HCT116 (cell line): ENCODE results near the gene ZNF519.

ENCODE experiments used
- CTCF ChIP-seq, 3 experiments: fragments of 200-600 bp in 1 of 3; sonication (generic) in 1 of 3; IDR thresholded peaks in 2 of 3; conservative IDR thresholded peaks in 1 of 3; 2 replicates each; pipeline ENCODE4 v1.5.1; 2012 to 2017; ENCODE audit warnings: low read depth in 2 of 3, low read length in 2 of 3, antibody characterized with exemption in 1 of 3, borderline replicate concordance in 1 of 3, control low read depth in 1 of 3, mild to moderate bottlenecking in 1 of 3, mixed read lengths in 1 of 3, mixed run types in 1 of 3, moderate library complexity in 1 of 3; ENCODE audit not compliant: insufficient read depth in 1 of 3
- EZH2 ChIP-seq: fragments of 200-600 bp; sonication (generic); IDR thresholded peaks from 2 replicates; pipeline ENCODE4 v1.6.1; 2017; ENCODE audit warnings: antibody characterized with exemption, mixed run types
- EZH2phosphoT487 ChIP-seq: fragments of 200-600 bp; IDR thresholded peaks from 2 replicates; pipeline ENCODE4 v1.6.1; 2018; ENCODE audit warnings: antibody characterized with exemption, borderline replicate concordance
- MAX ChIP-seq: IDR thresholded peaks from 2 replicates; pipeline ENCODE4 v1.6.1; 2012
- POLR2A ChIP-seq: IDR thresholded peaks from 2 replicates; pipeline ENCODE4 v1.7.0; 2011; ENCODE audit warnings: borderline replicate concordance; ENCODE audit not compliant: insufficient read depth, insufficient read length; ENCODE audit errors: extremely low read depth
- POLR2AphosphoS5 ChIP-seq: IDR thresholded peaks from 2 replicates; pipeline ENCODE4 v1.6.1; 2011; ENCODE audit warnings: mild to moderate bottlenecking, low read depth, low read length, moderate library complexity
- RAD21 ChIP-seq: IDR thresholded peaks from 2 replicates; pipeline ENCODE4 v1.6.1; 2012; ENCODE audit warnings: low read depth, mild to moderate bottlenecking
- REST ChIP-seq: IDR thresholded peaks from 2 replicates; pipeline ENCODE4 v1.6.1; 2012; ENCODE audit warnings: low read depth
- YY1 ChIP-seq: IDR thresholded peaks from 2 replicates; pipeline ENCODE4 v1.6.1; 2011; ENCODE audit warnings: low read length, low read depth, moderate library complexity, mild to moderate bottlenecking; ENCODE audit not compliant: insufficient replicate concordance; ENCODE audit errors: extremely low read depth

GRCh38 chr18:14122097-14122496 lies 10.1 kb downstream of the ZNF519 start:
- no peak for TF ChIP-seq REST
- TF ChIP-seq CTCF (IDR thresholded peaks at IDR 0.05 in 2 of 3, conservative IDR thresholded peaks at IDR 0.05 in 1 of 3; ENCODE audit: borderline replicate concordance in 1 of 3, insufficient read depth in 1 of 3, low read depth in 2 of 3, low read length in 2 of 3) = no peak
- no peak for TF ChIP-seq EZH2phosphoT487
- no peak for TF ChIP-seq EZH2
- TF ChIP-seq MAX = no peak
- no peak for TF ChIP-seq POLR2AphosphoS5
- no peak for TF ChIP-seq YY1
- no peak for TF ChIP-seq RAD21
- TF ChIP-seq POLR2A = no peak
